RWPE1 (cell line): ENCODE data around the gene ZNF18.
"Not testable (repeated sequence)": the region's sequence is repeated elsewhere in the genome, so short reads cannot be mapped to it uniquely, and the experiment has no call there.

Experiments used
- CTCF ChIA-PET: fragments of 350-600 bp; sonication (Branson Sonifier 250); formaldehyde crosslinking; extraction: SDS; loops from one replicate; lab custom pipeline; 2021; lab: Yijun Ruan, JAX
- POLR2A ChIA-PET: fragments of 400-600 bp; formaldehyde crosslinking; extraction: SDS; loops from one replicate; lab custom pipeline; 2020; ENCODE audit warnings: antibody characterized with exemption; ENCODE audit not compliant: low non-redundant PET; lab: Yijun Ruan, JAX
- DNase-seq: peaks from one replicate; pipeline ENCODE4 v3.0.0; 2012; ENCODE audit warnings: low spot score
- H3K27ac ChIP-seq: fragments of 450-650 bp; 2 replicates; pipeline ENCODE4 v1.5.1; 2017
- TF ChIP-seq, protein P1 (sequence below): fragments of 450-650 bp; conservative IDR thresholded peaks from 2 replicates; pipeline ENCODE4 v1.5.1; 2017; ENCODE audit warnings: low read depth, mild to moderate bottlenecking

Gene ZNF18

DNA sequence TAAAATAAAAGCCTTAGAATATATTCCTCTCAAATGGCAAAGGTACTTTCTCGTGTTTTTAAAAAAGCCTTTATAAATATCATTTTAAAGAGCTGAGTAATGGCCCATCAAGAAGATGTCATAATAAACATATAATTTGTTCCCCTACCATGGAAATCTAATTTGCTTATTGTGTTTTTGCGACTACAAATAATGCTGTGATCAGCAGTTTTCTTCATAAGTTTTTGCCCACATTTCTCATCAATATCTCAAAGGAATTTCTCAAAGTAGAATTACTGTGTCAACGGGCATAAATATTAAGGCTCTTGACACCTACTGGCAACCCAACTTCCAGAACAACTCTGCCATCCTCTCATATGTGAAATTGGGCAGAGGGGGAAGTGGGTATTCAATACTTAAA lies 17.5 kb downstream of the ZNF18 start:
- ChIA-PET POLR2A (no interaction called here), CTCF (interaction anchor here (0.6 kb wide), 1 partner anchor 15 kb away, joined by 3 read pairs; no protein-coding TSS in a partner anchor)
- H3K27ac ChIP-seq, result no peak overlapping the region
- no peak for DNase-seq
- TF ChIP-seq, protein P1, sequence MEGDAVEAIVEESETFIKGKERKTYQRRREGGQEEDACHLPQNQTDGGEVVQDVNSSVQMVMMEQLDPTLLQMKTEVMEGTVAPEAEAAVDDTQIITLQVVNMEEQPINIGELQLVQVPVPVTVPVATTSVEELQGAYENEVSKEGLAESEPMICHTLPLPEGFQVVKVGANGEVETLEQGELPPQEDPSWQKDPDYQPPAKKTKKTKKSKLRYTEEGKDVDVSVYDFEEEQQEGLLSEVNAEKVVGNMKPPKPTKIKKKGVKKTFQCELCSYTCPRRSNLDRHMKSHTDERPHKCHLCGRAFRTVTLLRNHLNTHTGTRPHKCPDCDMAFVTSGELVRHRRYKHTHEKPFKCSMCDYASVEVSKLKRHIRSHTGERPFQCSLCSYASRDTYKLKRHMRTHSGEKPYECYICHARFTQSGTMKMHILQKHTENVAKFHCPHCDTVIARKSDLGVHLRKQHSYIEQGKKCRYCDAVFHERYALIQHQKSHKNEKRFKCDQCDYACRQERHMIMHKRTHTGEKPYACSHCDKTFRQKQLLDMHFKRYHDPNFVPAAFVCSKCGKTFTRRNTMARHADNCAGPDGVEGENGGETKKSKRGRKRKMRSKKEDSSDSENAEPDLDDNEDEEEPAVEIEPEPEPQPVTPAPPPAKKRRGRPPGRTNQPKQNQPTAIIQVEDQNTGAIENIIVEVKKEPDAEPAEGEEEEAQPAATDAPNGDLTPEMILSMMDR, result no peak

DNA sequence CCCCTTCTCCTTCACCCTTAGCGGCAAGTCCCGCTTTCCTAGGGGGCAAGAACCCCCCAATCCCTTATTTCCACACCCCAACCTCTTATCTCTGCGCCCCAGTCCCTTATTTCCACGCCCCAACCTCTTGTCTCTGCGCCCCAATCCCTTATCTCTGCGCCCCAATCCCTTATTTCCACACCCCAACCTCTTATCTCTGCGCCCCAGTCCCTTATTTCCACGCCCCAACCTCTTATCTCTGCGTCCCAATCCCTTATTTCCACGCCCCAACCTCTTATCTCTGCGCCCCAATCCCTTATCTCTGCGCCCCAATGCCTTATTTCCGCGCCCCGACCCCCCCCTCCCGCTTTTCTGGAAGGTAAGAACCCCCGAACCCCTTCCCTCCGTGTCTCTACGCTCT lies 24.5 kb downstream of the ZNF18 start:
- DNase-seq, POLR2A ChIA-PET, H3K27ac ChIP-seq, CTCF ChIA-PET: not testable (repeated sequence)

DNA sequence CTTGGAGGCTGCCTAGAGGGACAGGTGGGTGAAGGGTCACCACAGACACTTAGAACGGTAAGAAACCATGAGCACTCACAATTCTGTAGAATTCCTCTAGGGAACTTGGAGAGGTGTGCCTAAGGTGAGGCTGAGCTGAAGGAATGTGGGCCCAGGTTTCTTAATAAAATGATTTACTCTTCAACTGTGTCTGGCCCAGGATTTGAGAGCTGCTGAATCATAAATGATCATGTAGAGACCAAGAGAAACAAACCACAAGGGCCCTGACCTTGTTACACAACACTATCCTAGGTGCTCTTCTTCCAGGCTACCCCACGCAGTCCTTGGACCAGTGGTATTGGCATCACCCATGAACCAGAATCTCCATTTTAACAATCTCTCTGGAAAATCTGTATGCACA lies 27.7 kb downstream of the ZNF18 start:
- ChIA-PET CTCF (no interaction called here), POLR2A (no interaction called here)
- TF ChIP-seq, protein P1, result no peak
- peak; percentile 24 for DNase-seq
- H3K27ac ChIP-seq, result peak overlapping the region; percentile 45

DNA sequence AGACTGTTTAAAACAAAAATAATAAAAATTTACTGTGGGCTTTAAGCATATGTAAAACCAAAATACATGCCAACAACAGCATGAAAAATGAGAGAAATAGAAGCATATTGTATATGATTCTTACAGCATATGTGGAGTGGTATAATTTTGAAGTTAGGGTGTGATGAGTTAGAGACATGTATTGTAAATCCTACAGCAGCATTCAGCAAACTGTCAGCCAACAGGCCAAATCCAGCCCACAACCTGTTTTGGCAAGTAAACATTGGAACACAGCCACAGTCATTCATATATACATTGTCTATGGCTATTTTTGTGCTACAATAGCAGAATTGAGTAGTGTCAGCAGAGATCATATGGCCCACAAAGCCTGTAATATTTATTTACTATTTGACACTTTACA lies 42.3 kb downstream of the ZNF18 start:
- TF ChIP-seq, protein P1, result no peak
- POLR2A ChIA-PET, result no interaction called here
- CTCF ChIA-PET, result no interaction called here
- H3K27ac ChIP-seq, result no peak overlapping the region
- no peak for DNase-seq

DNA sequence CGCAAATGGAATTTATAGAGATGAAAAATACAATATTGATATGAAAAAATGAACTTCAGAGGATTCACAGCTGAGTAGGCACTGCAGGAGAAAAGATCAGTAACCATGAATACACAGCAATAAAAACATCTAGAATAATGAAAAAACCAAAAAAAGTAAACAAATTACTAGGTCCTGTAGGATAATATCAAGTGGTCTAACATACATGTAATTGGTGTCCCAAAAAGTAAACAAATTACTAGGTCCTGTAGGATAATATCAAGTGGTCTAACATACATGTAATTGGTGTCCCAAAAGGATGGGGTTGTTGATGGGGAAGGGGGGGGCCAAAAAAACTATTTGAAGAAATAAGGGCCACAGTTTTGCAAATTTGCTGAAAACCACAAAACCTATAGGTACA lies 43.4 kb downstream of the ZNF18 start:
- ChIA-PET CTCF (no interaction called here), POLR2A (no interaction called here)
- no peak for DNase-seq
- no peak overlapping the region for H3K27ac ChIP-seq
- TF ChIP-seq, protein P1, result no peak

DNA sequence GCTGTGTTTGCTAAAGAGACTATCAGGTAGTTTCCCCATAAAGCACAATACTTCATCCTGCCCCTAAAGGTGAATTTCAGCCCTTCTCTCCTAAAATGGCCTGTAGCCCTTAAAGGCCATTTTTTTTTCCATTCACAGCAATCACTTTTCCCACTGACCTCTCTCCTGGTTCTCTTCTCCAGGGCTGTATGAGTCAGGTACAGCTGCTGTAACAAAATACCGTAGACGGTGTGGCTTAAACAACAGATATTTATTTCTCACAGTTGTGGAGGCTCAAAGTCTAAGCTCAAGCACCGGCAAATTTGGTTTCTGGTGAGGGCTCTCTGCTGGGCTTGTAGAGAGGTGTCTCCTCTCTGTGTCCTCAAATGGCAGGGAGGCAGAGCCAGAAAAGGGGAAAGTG lies 44.7 kb downstream of the ZNF18 start:
- DNase-seq, result no peak
- CTCF ChIA-PET, result interaction anchor here (1.0 kb wide), 1 partner anchor 17 kb away, joined by 9 read pairs; no protein-coding TSS in a partner anchor
- H3K27ac ChIP-seq, result no peak overlapping the region
- TF ChIP-seq, protein P1, result no peak
- POLR2A ChIA-PET, result no interaction called here

DNA sequence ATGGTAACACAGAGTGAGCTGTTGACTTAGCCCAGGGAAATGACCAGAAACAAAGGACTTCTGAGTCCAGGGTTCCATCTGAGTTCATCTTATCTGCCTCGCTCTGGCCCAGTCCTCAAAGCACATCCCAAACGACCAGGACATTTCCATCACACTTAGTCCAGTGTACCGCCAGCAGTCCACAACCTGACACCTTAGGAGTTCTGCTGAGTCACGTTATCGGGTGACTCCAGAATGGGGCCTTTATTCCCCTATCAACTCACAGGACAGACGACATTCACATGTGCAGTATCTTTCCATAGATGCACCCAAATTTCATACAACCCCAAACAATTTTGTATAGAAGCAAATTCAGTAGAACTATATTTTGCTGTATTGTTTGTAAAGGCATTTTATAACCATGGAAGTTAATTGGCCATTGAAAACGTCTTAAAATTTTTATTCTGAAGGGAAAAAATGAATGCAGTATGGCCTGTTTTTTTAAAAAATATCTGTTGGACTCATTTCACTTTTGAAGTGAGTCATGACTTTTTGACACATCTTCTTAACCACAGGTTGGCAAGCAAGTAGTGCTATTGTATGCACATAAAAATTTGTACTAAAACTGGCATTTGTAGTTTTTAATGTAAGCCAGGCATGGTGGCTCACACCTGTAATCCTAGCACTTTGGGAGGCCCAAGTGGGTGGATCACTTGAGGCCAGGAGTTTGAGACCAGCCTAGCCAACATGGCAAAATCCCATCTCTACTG lies 46.3 kb downstream of the ZNF18 start:
- peak overlapping the region; percentile 70 for H3K27ac ChIP-seq
- CTCF ChIA-PET, result no interaction called here
- POLR2A ChIA-PET, result no interaction called here
- TF ChIP-seq, protein P1, result no peak
- no peak for DNase-seq

DNA sequence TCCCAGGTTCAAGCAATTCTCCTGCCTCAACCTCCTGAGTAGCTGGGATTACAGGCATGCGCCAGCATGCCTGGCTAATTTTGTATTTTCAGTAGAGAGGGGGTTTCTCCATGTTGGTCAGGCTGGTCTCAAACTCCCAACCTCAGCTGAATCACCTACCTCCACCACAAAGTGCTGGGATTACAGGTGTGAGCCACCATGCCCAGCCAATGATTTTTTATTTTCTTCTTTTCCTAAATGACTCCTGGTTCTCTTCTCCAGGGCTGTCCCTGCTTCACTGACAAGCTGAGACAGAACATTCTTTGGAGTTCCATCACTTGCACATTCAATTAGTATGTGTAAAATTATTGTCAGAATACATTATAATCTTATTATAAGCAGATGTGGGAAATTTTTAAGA lies 47.7 kb downstream of the ZNF18 start:
- CTCF ChIA-PET, result interaction anchor here (1.3 kb wide), 1 partner anchor 9 kb away, joined by 3 read pairs; no protein-coding TSS in a partner anchor
- H3K27ac ChIP-seq, result peak overlapping the region; percentile 92
- DNase-seq, POLR2A ChIA-PET: not testable (repeated sequence)
